Brain microvascular endothelial cell (primary cell): ENCODE data around the gene SCN4B.

Experiments used
- DNase-seq: peaks from one replicate; pipeline ENCODE4 v3.0.0-alpha.2; 2020
- H3K27ac ChIP-seq: fragments of 250-450 bp; sonication (Bioruptor Pico); 2 replicates; pipeline ENCODE4 v1.5.1; 2020; ENCODE audit warnings: mild to moderate bottlenecking, moderate library complexity
- H3K27me3 ChIP-seq: fragments of 250-450 bp; sonication (Bioruptor Pico); replicated peaks from 2 replicates; pipeline ENCODE4 v1.5.1; 2020; ENCODE audit warnings: mild to moderate bottlenecking
- H3K36me3 ChIP-seq: fragments of 250-450 bp; sonication (Bioruptor Pico); replicated peaks from 2 replicates; pipeline ENCODE4 v1.5.1; 2020; ENCODE audit warnings: mild to moderate bottlenecking
- H3K4me3 ChIP-seq: 2 replicates; pipeline ENCODE4 v1.5.1; 2011; ENCODE audit warnings: low read depth, mild to moderate bottlenecking, control low read depth, low read length, moderate library complexity
- in situ Hi-C: cut with HindIII; loops from 2 replicates; pipeline ENCODE4 v1.10.0; 2017; ENCODE audit warnings: low sequenced_read_pairs, low pct_ligation_motif_present
- TF ChIP-seq, protein P1 (sequence below): IDR thresholded peaks from 2 replicates; pipeline ENCODE4 v1.5.1; 2011; ENCODE audit warnings: low read depth, mild to moderate bottlenecking, moderate library complexity, low read length, control low read depth, inconsistent platforms; ENCODE audit errors: missing control alignments

SCN4B gene

DNA sequence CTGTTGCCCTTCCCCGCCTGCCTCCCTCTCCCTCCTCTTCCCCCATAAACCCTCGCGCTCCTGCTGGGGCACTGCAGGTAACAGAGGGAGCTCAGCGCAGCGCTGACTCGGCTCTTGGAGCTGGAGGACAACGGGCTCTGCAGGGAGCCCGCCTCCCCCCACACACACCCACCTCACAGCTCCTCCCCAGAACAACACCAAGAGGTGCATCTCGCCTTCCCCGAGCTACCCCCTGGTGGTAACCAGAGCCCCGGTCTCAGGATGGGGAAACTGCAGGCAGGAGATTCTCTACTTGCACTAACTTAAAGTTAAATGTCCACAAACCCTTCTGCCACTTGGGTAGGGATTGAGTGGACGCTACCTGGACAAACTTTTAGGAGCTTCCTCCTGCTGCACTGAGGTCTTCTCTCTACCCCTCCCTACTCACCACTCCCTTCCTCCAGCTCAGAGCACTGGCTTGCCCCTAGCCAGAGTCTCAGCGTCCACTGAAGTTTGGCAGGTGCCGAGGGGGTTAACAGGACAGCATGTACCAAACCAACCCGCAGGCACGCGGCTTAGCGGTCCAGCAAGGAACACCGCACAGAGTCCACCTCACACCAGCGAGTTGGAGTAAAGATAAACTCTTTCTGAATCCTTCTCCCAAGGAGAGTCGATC is 4.0 kb upstream of the SCN4B start:
- in situ Hi-C loops, result no loop called here
- peaks cover 61% of the 10 kb centered on the region for H3K27me3 ChIP-seq

DNA sequence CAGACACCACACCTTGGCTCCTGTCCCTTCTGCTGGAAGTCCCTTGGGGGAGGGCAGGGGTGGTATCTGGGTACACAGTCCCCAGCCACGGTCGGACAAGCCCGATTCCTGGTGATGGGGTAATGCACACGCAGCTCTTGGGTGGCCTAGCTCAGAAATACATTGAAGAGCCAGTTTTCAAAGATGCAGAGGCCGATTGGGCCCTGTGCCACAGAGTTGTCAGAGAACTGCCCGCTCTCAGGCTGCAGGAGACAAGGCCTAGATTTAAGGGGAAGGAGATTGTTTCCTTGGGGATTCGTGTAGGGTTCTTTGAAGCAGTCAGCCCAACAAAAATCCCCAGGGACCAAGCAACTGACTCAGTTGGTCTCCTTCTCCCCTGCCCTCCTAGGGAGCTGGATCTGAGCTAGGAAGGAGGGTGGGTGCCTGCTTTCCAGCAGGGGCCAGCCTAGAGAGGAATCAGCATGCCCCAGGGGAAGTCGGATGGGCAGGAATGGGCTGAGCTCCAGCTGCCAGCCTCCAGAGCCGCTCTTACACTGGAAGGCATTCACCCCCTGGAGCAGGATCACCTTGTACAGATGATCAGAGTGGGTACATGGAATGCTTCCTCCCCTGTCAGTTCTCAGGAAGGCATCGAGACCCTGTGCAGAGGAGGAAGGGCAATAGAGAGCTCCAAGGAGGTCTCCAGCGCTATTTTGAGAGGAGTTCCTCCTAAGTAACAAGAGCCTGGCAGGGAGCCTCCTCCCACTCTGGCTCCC is 3.3 kb upstream of the SCN4B start:
- no peaks in the 10 kb centered on the region for H3K36me3 ChIP-seq
- in situ Hi-C loops, result no loop called here
- H3K27me3 ChIP-seq, result peaks cover 63% of the 10 kb centered on the region
- TF ChIP-seq, protein P1, sequence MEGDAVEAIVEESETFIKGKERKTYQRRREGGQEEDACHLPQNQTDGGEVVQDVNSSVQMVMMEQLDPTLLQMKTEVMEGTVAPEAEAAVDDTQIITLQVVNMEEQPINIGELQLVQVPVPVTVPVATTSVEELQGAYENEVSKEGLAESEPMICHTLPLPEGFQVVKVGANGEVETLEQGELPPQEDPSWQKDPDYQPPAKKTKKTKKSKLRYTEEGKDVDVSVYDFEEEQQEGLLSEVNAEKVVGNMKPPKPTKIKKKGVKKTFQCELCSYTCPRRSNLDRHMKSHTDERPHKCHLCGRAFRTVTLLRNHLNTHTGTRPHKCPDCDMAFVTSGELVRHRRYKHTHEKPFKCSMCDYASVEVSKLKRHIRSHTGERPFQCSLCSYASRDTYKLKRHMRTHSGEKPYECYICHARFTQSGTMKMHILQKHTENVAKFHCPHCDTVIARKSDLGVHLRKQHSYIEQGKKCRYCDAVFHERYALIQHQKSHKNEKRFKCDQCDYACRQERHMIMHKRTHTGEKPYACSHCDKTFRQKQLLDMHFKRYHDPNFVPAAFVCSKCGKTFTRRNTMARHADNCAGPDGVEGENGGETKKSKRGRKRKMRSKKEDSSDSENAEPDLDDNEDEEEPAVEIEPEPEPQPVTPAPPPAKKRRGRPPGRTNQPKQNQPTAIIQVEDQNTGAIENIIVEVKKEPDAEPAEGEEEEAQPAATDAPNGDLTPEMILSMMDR, result no peak
- no peak overlapping the region for H3K4me3 ChIP-seq
- H3K27ac ChIP-seq, result no peak overlapping the region
- no peak for DNase-seq

More for the DNA sequence above, 4.0 kb upstream of the SCN4B start:
- TF ChIP-seq, protein P1, result no peak
- Histone ChIP-seq H3K27ac (no peak overlapping the region), H3K36me3 (no peaks in the 10 kb centered on the region), H3K4me3 (no peak overlapping the region)
- no peak for DNase-seq

- Histone ChIP-seq H3K36me3 (no peaks in the 10 kb centered on the region), H3K27ac (no peak overlapping the region), H3K27me3 (peaks cover 71% of the 10 kb centered on the region), H3K4me3 (no peak overlapping the region)
- no peak for DNase-seq
- TF ChIP-seq, protein P1, result no peak
- in situ Hi-C loops, result no loop called here
These were observed 2.0 kb upstream of the SCN4B start for GRCh38 chr11:118154641-118155040.

GRCh38 chr11:118153976-118154375 is 1.4 kb upstream of the SCN4B start:
- Histone ChIP-seq H3K36me3 (no peaks in the 10 kb centered on the region), H3K4me3 (no peak overlapping the region), H3K27me3 (peaks cover 76% of the 10 kb centered on the region), H3K27ac (no peak overlapping the region)
- TF ChIP-seq, protein P1, result no peak
- in situ Hi-C loops, result no loop called here
- DNase-seq, result no peak

- H3K27me3 ChIP-seq, result peaks cover 74% of the 10 kb centered on the region
These were observed 893 bp upstream of the SCN4B start for GRCh38 chr11:118153516-118153915.

More at GRCh38 chr11:118153516-118153915, 893 bp upstream of the SCN4B start:
- Histone ChIP-seq H3K4me3 (no peak overlapping the region), H3K36me3 (no peaks in the 10 kb centered on the region), H3K27ac (no peak overlapping the region)
- in situ Hi-C loops, result no loop called here
- no peak for DNase-seq
- TF ChIP-seq, protein P1, result no peak
